ENCODE data around the gene CFAP70. TPM values are rescaled to one million over a fixed set of nuclear protein-coding genes. Genes with fewer than 3 reads are reported as not detected.
A peak's percentile ranks its signal among the peaks of the same experiment; 100 is the strongest.

The CFAP70 gene
- total RNA-seq (1 to 10 TPM in 1 of 2 donors, under 1 TPM in 1; 0.94 to 2.4 TPM), polyA plus RNA-seq (1 to 10 TPM in 1 of 2 donors, under 1 TPM in 1; 0.25 to 2.8 TPM)
- long read RNA-seq, donor 1, partial matches to known transcripts = 0 of 1 reads
- long read RNA-seq, donor 1, other reads (novel, unspliced or antisense) = 1 of 1 reads
- long read RNA-seq, donor 2, partial matches to known transcripts = 0 of 1 reads
- long read RNA-seq, donor 2, other reads (novel, unspliced or antisense) = 1 of 1 reads

DNA sequence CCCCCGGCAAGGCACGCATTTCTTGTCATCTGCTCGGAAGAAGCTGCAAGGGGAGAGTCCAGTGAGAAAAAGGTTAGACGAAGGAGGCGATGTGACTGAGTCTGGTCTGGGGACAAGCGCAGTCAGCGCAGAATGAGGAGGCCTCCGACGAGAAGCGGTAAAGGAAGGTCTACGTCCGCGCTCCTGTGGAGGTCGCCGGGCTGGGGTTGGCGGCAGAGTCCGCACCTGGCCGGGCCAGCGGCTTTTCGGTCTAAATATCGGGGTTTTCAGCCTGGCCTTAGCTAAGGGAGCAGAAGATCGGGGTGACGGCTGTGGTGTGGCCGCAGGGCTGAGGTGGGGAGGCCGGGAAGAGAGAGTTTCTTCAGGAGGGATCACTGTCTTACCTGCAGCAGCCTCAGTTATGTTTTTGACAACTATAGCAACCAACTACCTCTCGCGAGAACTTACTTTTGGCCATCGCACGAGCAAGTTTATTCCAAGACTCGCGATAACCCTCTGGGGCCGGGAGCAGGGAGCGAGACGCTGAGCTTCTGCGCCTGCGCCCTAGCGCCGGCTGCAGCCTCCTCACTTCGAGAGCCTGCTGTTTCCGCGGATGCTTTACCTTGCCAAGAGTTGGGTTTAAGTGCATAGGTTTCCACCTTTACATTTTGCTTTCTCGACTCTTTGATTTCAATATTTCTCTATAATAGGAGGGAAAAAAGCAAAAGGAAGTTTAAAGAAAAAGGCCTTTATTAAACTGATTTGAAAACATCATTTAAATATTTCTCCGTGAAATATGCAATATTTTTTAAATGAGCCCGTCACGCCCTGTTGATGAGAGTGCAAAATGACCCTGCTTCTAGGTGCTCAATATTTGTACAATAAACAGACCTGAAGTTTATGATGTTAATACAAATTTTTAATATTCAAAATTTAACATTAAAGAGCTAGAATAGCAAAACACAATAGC lies at the start of gene CFAP70:
TSS of gene CFAP70 (minus strand) at position 534 of the 949 bp plus-strand sequence. CDS start 4,068 bp downstream, outside the sequence.
- DNase-seq (peak; percentile 95 to 96), ATAC-seq (ENCODE audit: low FRiP score) (peak; percentile 96)
- Histone ChIP-seq H3K36me3 (ENCODE audit: control insufficient read depth in 1 of 2, insufficient read depth in 2 of 2, low read length in 1 of 2) (no peaks in the 10 kb centered on the region), H3K27me3 (ENCODE audit: control insufficient read depth in 1 of 2, insufficient read depth in 2 of 2, low read length in 1 of 2) (no peaks in the 10 kb centered on the region), H3K9me3 (ENCODE audit: control insufficient read depth, low read length) (no peaks in the 10 kb centered on the region), H3K4me1 (ENCODE audit: control insufficient read depth in 1 of 2, insufficient read depth in 2 of 2, low read length in 2 of 2) (no peaks in the 10 kb centered on the region), H3K4me3 (ENCODE audit: low read length in 2 of 2) (peak within 1 kb of the TSS; percentile 57 to 84), H3K27ac (ENCODE audit: low read depth in 1 of 2, low read length in 2 of 2) (no peak within 1 kb of the TSS)
- intact Hi-C loops (cut with DNase I) = no loop called here
- 0 to 1% methylated on average over 44 to 45 of the region's 45 CpGs for WGBS, 2 donors

DNA sequence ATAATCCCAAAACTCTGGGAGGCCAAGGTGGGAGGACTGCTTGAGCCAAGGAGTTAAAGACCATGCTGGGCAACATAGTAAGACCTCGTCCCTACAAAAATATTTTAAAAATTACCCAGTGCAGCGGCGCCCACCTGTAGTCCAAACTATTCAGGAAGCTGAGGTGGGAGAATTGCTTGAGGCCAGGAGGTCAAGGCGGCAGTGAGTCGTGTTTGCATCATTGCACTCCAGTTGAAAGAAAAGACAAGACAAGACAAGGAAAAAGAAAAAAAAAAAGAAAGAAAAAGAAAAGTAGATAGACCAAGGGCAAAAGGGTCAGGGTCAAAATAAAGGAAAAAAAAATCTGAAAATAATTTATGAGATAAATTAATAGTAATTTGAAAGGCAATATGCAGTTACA lies 49.4 kb upstream of the CFAP70 start:
- peaks cover 0 to 2% of the 10 kb centered on the region in 2 donors for H3K36me3 ChIP-seq (ENCODE audit: control insufficient read depth in 1 of 2, insufficient read depth in 2 of 2, low read length in 1 of 2)
- intact Hi-C loops (cut with DNase I) = no loop called here
- no peaks in the 10 kb centered on the region for H3K9me3 ChIP-seq (ENCODE audit: control insufficient read depth, low read length)
- no peak overlapping the region for H3K27ac ChIP-seq (ENCODE audit: low read depth in 1 of 2, low read length in 2 of 2)
- H3K4me1 ChIP-seq (ENCODE audit: control insufficient read depth in 1 of 2, insufficient read depth in 2 of 2, low read length in 2 of 2) = no peaks in the 10 kb centered on the region
- DNase-seq = no peak
- no peak for ATAC-seq (ENCODE audit: low FRiP score)
- no peak overlapping the region for H3K4me3 ChIP-seq (ENCODE audit: low read length in 2 of 2)
- 91 to 92% methylated on average over 5 of the region's 5 CpGs for WGBS, 2 donors
- no peaks in the 10 kb centered on the region for H3K27me3 ChIP-seq (ENCODE audit: control insufficient read depth in 1 of 2, insufficient read depth in 2 of 2, low read length in 1 of 2)

DNA sequence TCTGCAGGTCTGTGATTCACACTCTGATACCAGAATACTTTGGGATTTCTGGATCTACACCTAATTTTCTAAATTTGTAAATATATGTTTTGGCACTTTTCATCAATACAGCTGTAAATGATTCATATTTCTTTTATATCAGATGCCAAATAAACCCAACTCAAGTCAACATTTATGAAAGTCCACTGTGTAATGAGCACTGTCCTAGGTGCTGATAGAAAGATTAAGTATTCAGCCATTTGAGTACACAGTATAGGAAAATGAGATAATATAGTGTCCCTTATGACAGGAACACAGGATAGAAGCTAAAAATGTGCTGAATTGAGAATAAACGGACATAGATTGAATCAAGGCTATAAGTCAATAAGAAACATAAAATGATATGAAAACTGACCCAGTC lies 48.8 kb upstream of the CFAP70 start:
- DNase-seq (no peak), ATAC-seq (ENCODE audit: low FRiP score) (no peak)
- H3K27me3 ChIP-seq (ENCODE audit: control insufficient read depth in 1 of 2, insufficient read depth in 2 of 2, low read length in 1 of 2) = no peaks in the 10 kb centered on the region
- H3K27ac ChIP-seq (ENCODE audit: low read depth in 1 of 2, low read length in 2 of 2) = no peak overlapping the region
- peaks cover 0 to 2% of the 10 kb centered on the region in 2 donors for H3K36me3 ChIP-seq (ENCODE audit: control insufficient read depth in 1 of 2, insufficient read depth in 2 of 2, low read length in 1 of 2)
- 89 to 93% methylated on average over 1 of the region's 1 CpG for WGBS, 2 donors
- no peaks in the 10 kb centered on the region for H3K4me1 ChIP-seq (ENCODE audit: control insufficient read depth in 1 of 2, insufficient read depth in 2 of 2, low read length in 2 of 2)
- intact Hi-C loops (cut with DNase I) = no loop called here
- no peaks in the 10 kb centered on the region for H3K9me3 ChIP-seq (ENCODE audit: control insufficient read depth, low read length)
- H3K4me3 ChIP-seq (ENCODE audit: low read length in 2 of 2) = no peak overlapping the region

DNA sequence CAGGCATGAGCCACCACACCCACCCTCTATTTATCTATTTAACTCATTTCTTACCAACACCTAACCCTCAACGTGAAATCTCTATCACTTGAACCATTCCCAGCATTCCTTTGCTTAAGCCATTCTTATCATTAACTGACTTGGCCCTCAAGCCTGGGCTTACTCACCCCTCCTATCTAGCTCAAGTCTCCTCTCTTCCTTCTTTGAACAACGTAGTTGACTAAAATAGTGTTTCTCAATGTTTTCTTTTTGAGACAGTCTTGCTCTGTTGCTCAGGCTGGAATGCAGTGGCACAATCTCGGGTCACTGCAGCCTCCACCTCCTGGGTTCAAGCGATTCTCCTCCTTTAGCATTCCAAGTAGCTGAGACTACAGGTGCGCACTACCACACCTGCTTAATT lies 48.2 kb upstream of the CFAP70 start:
- Histone ChIP-seq H3K36me3 (ENCODE audit: control insufficient read depth in 1 of 2, insufficient read depth in 2 of 2, low read length in 1 of 2) (peaks cover 0 to 2% of the 10 kb centered on the region in 2 donors), H3K9me3 (ENCODE audit: control insufficient read depth, low read length) (no peaks in the 10 kb centered on the region), H3K27me3 (ENCODE audit: control insufficient read depth in 1 of 2, insufficient read depth in 2 of 2, low read length in 1 of 2) (no peaks in the 10 kb centered on the region), H3K4me3 (ENCODE audit: low read length in 2 of 2) (no peak overlapping the region), H3K4me1 (ENCODE audit: control insufficient read depth in 1 of 2, insufficient read depth in 2 of 2, low read length in 2 of 2) (no peaks in the 10 kb centered on the region), H3K27ac (ENCODE audit: low read depth in 1 of 2, low read length in 2 of 2) (no peak overlapping the region)
- DNase-seq (no peak), ATAC-seq (ENCODE audit: low FRiP score) (no peak)
- intact Hi-C loops (cut with DNase I) = no loop called here
- 46 to 55% methylated on average over 5 of the region's 5 CpGs for WGBS, 2 donors

DNA sequence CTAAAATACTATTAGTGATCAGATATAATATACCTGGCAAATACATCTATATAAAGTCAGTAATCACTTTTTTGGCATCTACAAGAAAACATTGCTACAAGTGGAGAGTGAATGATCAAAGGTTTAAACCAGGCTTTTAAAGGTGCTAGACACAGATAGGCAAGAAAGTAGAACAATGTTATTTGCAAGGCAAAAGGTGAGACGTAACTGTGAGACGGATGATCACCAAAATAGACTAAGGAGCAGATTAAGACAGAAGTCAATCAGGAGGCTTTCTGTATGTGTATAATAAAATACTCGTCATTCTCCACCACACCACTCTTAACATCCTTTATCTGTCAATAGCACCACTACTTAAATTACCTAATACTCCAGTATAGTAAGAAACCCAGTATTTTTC lies 46.9 kb upstream of the CFAP70 start:
- H3K27ac ChIP-seq (ENCODE audit: low read depth in 1 of 2, low read length in 2 of 2) = no peak overlapping the region
- no peak overlapping the region for H3K4me3 ChIP-seq (ENCODE audit: low read length in 2 of 2)
- H3K36me3 ChIP-seq (ENCODE audit: control insufficient read depth in 1 of 2, insufficient read depth in 2 of 2, low read length in 1 of 2) = peaks cover under 1 to 2% of the 10 kb centered on the region in 2 donors
- DNase-seq (no peak), ATAC-seq (ENCODE audit: low FRiP score) (no peak)
- no peaks in the 10 kb centered on the region for H3K4me1 ChIP-seq (ENCODE audit: control insufficient read depth in 1 of 2, insufficient read depth in 2 of 2, low read length in 2 of 2)
- no peaks in the 10 kb centered on the region for H3K27me3 ChIP-seq (ENCODE audit: control insufficient read depth in 1 of 2, insufficient read depth in 2 of 2, low read length in 1 of 2)
- intact Hi-C loops (cut with DNase I) = no loop called here
- WGBS, 2 donors = 93 to 94% methylated on average over 3 of the region's 3 CpGs
- no peaks in the 10 kb centered on the region for H3K9me3 ChIP-seq (ENCODE audit: control insufficient read depth, low read length)

DNA sequence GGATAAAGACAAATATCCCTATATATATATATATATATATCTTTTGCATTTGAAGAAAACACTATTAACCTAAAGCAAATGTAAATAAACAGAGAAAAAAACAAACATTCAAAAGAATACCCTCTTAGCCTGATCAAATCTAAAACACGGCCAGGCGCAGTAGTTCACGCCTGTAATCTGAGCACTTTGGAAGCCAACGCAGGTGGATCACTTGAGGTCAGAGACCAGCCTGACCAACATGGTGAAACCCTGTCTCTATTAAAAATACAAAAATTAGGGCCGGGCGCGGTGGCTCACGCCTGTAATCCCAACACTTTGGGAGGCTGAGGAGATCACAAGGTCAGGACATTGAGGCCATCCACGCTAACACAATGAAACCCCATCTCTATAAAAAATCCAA lies 46.0 kb upstream of the CFAP70 start:
- H3K4me1 ChIP-seq (ENCODE audit: control insufficient read depth in 1 of 2, insufficient read depth in 2 of 2, low read length in 2 of 2) = no peaks in the 10 kb centered on the region
- no peaks in the 10 kb centered on the region for H3K9me3 ChIP-seq (ENCODE audit: control insufficient read depth, low read length)
- ATAC-seq (ENCODE audit: low FRiP score) (no peak), DNase-seq (no peak)
- no peak overlapping the region for H3K4me3 ChIP-seq (ENCODE audit: low read length in 2 of 2)
- WGBS, 2 donors = 96% methylated on average over 9 of the region's 9 CpGs
- no peaks in the 10 kb centered on the region for H3K27me3 ChIP-seq (ENCODE audit: control insufficient read depth in 1 of 2, insufficient read depth in 2 of 2, low read length in 1 of 2)
- peaks cover 2% of the 10 kb centered on the region in 2 donors for H3K36me3 ChIP-seq (ENCODE audit: control insufficient read depth in 1 of 2, insufficient read depth in 2 of 2, low read length in 1 of 2)
- no peak overlapping the region for H3K27ac ChIP-seq (ENCODE audit: low read depth in 1 of 2, low read length in 2 of 2)
- intact Hi-C loops (cut with DNase I) = no loop called here

DNA sequence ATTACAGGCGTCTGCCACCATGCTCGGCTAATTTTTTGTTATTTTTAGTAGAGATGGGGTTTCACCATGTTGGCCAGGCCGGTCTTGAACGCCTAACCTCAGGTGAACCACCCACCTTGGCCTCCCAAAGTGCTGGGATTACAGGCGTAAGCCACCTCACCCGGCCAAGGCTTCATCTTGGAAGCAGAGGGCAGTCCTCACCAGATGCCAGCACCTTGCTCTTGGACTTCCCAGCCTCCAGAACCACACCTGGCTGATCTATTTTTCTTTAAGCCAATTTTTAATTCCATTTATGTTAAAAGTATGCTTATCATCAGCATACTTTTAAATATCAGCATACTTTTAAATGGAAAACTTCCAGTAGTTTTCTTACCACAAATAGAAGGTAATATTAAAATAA lies 43.0 kb upstream of the CFAP70 start:
- H3K4me1 ChIP-seq (ENCODE audit: control insufficient read depth in 1 of 2, insufficient read depth in 2 of 2, low read length in 2 of 2) = no peaks in the 10 kb centered on the region
- DNase-seq (no peak), ATAC-seq (ENCODE audit: low FRiP score) (no peak)
- H3K27me3 ChIP-seq (ENCODE audit: control insufficient read depth in 1 of 2, insufficient read depth in 2 of 2, low read length in 1 of 2) = no peaks in the 10 kb centered on the region
- H3K36me3 ChIP-seq (ENCODE audit: control insufficient read depth in 1 of 2, insufficient read depth in 2 of 2, low read length in 1 of 2) = peaks cover 2 to 3% of the 10 kb centered on the region in 2 donors
- 93 to 98% methylated on average over 6 of the region's 6 CpGs for WGBS, 2 donors
- intact Hi-C loops (cut with DNase I) = no loop called here
- no peak overlapping the region for H3K4me3 ChIP-seq (ENCODE audit: low read length in 2 of 2)
- H3K9me3 ChIP-seq (ENCODE audit: control insufficient read depth, low read length) = no peaks in the 10 kb centered on the region
- H3K27ac ChIP-seq (ENCODE audit: low read depth in 1 of 2, low read length in 2 of 2) = no peak overlapping the region

DNA sequence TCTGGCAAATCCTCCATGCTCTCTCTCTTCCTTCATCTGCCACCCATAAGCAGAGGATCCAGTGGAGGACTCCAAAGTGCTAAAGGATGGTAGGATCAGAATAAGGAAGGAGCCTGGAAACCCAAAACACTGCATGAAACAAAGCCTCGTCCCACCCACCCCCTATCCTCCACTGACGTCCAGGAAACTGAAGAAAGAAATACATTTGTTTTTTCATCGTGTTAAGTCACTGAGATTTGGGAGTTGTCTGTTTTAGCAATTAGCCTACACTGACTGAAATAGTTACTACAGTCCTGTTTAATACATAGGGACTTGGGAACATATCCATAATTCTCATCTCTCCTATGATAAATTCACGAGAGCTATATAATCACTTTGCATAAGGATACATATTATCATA lies 40.4 kb upstream of the CFAP70 start:
- WGBS, 2 donors = 64 to 74% methylated on average over 4 of the region's 4 CpGs
- Histone ChIP-seq H3K4me1 (ENCODE audit: control insufficient read depth in 1 of 2, insufficient read depth in 2 of 2, low read length in 2 of 2) (no peaks in the 10 kb centered on the region), H3K9me3 (ENCODE audit: control insufficient read depth, low read length) (no peaks in the 10 kb centered on the region), H3K27me3 (ENCODE audit: control insufficient read depth in 1 of 2, insufficient read depth in 2 of 2, low read length in 1 of 2) (no peaks in the 10 kb centered on the region), H3K4me3 (ENCODE audit: low read length in 2 of 2) (no peak overlapping the region), H3K36me3 (ENCODE audit: control insufficient read depth in 1 of 2, insufficient read depth in 2 of 2, low read length in 1 of 2) (peaks cover 3 to 5% of the 10 kb centered on the region in 2 donors), H3K27ac (ENCODE audit: low read depth in 1 of 2, low read length in 2 of 2) (no peak overlapping the region)
- ATAC-seq (ENCODE audit: low FRiP score) = no peak
- intact Hi-C loops (cut with DNase I) = no loop called here
- no peak for DNase-seq
